Measurements from ENCODE around the gene SYT5. TPM values are rescaled to one million over a fixed set of nuclear protein-coding genes. Genes with fewer than 3 reads are reported as not detected.

SYT5 gene
- total RNA-seq, 1 experiment from 2014 or later, result 2.3 TPM

DNA sequence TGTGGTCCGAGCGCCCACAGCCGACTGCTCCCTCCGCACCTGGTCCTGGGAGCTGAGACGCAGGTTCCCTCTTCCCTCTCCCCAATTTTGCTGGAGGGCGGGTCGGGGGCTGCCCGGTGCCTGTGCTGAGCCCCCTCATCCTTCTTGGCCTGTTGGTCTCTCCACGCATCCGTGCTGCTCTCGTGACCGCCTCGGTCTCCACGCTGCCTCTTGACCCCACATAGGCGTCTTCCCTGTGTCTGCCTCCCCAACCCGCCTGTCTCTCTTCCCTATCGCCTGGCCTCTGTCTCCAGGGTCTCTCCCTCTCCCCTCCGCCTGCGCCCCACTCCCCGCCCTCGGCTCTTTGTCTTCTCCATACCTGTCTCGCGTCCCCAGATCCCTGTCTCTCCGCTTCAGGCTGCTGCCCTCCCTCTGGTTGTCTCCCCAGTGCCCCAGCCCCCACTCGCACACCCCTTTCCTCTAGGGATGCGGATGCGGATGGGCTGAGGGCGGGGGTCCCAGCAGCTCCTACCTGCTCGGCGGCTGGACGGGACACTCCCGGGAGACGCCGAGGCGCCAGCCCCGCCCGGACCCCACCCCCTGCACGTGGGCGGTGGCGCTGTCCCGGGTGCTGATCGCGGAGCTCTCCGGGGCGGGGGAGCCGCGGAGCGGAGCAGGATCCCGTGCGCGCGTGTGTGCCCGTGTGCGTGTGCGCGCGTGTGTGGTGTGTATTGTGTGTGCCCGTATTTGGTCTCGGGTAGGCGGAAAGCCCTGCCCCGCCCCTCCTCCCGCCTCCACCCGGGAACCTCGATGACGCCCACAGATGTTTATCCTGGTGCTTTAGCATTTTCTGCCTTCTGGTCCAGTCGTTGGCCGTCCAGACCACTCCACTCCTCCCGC, at the start of gene SYT5 (continued):
- TF ChIP-seq RAD21 (IDR thresholded peaks at IDR 0.05; ENCODE audit: low read depth), result no peak

DNA sequence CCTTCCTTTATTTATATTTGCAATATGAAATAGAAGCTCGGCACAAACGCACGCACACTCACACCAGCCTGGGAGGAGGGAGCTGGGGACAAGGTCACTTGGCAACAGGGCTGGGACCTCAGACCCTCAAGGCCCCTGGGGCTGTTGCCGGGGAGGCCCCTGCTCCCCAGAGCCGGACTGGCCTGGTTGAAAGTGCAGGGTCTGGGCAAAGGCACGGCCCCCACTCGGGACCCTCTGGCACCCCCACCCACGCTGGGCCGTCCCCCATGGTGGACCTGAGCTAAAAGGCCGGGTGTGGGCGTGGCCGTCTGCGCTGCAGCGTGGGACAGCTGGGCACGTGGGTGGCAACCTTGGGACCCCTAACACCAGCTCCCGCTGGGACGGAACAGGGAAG, 49.7 kb upstream of the SYT5 start:
- no peak overlapping the region for H3K4me2 ChIP-seq (ENCODE audit: low read length)
- ChIA-PET POLR2A (no interaction called here), CTCF (no interaction called here), RAD21 (ENCODE audit: low non-redundant PET in 1 of 2, low total read pairs in 2 of 2, uncharacterized antibody in 2 of 2, unreplicated experiment in 2 of 2) (no interaction called here)
- intact Hi-C loops (cut with micrococcal nuclease), result no loop called here
- no peak overlapping the region for H3K4me3 ChIP-seq (replicated peaks in 1 of 2; ENCODE audit: low read depth in 1 of 2, low read length in 2 of 2)
- TSS peak; percentile 65 for BruUV-seq (replicated peaks)
- no peaks in the 10 kb centered on the region for H3K9me2 ChIP-seq (ENCODE audit: insufficient read depth)
- peaks cover 4% of the 10 kb centered on the region; the same call in 1 of the 2 replicates for H3K79me2 ChIP-seq (ENCODE audit: insufficient read depth, low read length)
- no peak overlapping the region for H3K9ac ChIP-seq (ENCODE audit: low read length)
- H3K36me3 ChIP-seq (ENCODE audit: control insufficient read depth in 1 of 2, insufficient read depth in 2 of 2, low read length in 2 of 2), result peaks cover 7 to 22% of the 10 kb centered on the region in 2 experiments
- ATAC-seq (no peak), DNase-seq (ENCODE audit: low read depth, low spot score) (no peak)
- H3K27ac ChIP-seq (ENCODE audit: low read depth, low read length), result no peak overlapping the region
- H3K9me3 ChIP-seq (ENCODE audit: control insufficient read depth in 1 of 2, insufficient read depth in 1 of 2, low read depth in 1 of 2, low read length in 2 of 2), result no peaks in the 10 kb centered on the region
- no peak overlapping the region for H2AFZ ChIP-seq (ENCODE audit: low read depth, low read length, poor library complexity, severe bottlenecking)
- H3K4me1 ChIP-seq (ENCODE audit: control insufficient read depth in 1 of 2, insufficient read depth in 2 of 2, low read length in 2 of 2), result no peaks in the 10 kb centered on the region
- H3K27me3 ChIP-seq (ENCODE audit: insufficient read depth, low read length), result no peaks in the 10 kb centered on the region
- TF ChIP-seq EZH2phosphoT487 (IDR thresholded peaks at IDR 0.05; ENCODE audit: borderline replicate concordance), result no peak
- TF ChIP-seq FOSL1 (IDR thresholded peaks at IDR 0.05; ENCODE audit: low read depth), result no peak
- TF ChIP-seq JUND (IDR thresholded peaks at IDR 0.05), result no peak
- no peak for TF ChIP-seq EGR1 (IDR thresholded peaks at IDR 0.05; ENCODE audit: low read depth)
- TF ChIP-seq EZH2 (IDR thresholded peaks at IDR 0.05), result no peak
- TF ChIP-seq ZNF274 (IDR thresholded peaks at IDR 0.05; ENCODE audit: low read depth, low read length), result no peak
- TF ChIP-seq SIN3A (IDR thresholded peaks at IDR 0.05; ENCODE audit: low read depth), result no peak
- no peak for TF ChIP-seq YY1 (IDR thresholded peaks at IDR 0.05; ENCODE audit: extremely low read depth, insufficient replicate concordance, low read depth, low read length)
- no peak for TF ChIP-seq ZFX (IDR thresholded peaks at IDR 0.05)
- no peak for TF ChIP-seq SRF (IDR thresholded peaks at IDR 0.05; ENCODE audit: low read depth)
- TF ChIP-seq CBX3 (IDR thresholded peaks at IDR 0.05; ENCODE audit: low read depth), result no peak
- TF ChIP-seq POLR2AphosphoS5 (IDR thresholded peaks at IDR 0.05; ENCODE audit: low read depth, low read length), result no peak
- no peak for TF ChIP-seq CTCF (IDR thresholded peaks at IDR 0.05 in 2 of 3, conservative IDR thresholded peaks at IDR 0.05 in 1 of 3; ENCODE audit: borderline replicate concordance in 1 of 3, insufficient read depth in 1 of 3, low read depth in 2 of 3, low read length in 2 of 3)
- TF ChIP-seq TCF7L2 (IDR thresholded peaks at IDR 0.05; ENCODE audit: borderline replicate concordance, extremely low read depth, insufficient read depth, insufficient read length), result no peak
- TF ChIP-seq, protein P1, sequence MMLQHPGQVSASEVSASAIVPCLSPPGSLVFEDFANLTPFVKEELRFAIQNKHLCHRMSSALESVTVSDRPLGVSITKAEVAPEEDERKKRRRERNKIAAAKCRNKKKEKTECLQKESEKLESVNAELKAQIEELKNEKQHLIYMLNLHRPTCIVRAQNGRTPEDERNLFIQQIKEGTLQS (IDR thresholded peaks at IDR 0.05), result no peak
- no peak for TF ChIP-seq SP1 (IDR thresholded peaks at IDR 0.05; ENCODE audit: low read depth)
- TF ChIP-seq MAX (IDR thresholded peaks at IDR 0.05), result no peak
- no peaks in the 10 kb centered on the region for H4K20me1 ChIP-seq (ENCODE audit: insufficient read depth)
